SK-N-SH (cell line): Measurements from ENCODE around the gene CERS6.

Experiments used
- CTCF ChIP-seq: fragments of 200-600 bp; sonication (generic); IDR thresholded peaks from 2 replicates; pipeline ENCODE4 v1.6.1; 2017; ENCODE audit warnings: antibody characterized with exemption, mild to moderate bottlenecking, moderate library complexity
- FOXJ3 ChIP-seq: sonication (generic); formaldehyde crosslinking; IDR thresholded peaks from 2 replicates; pipeline ENCODE4 v1.5.1; 2020; ENCODE audit warnings: mild to moderate bottlenecking, missing genetic modification reagents
- FOXM1 ChIP-seq: IDR thresholded peaks from 2 replicates; pipeline ENCODE4 v1.4.0; 2012; ENCODE audit warnings: low read depth, mild to moderate bottlenecking
- POLR2AphosphoS5 ChIP-seq: IDR thresholded peaks from 2 replicates; pipeline ENCODE4 v1.6.1; 2012; ENCODE audit warnings: low read depth, low read length
- RFX5 ChIP-seq: IDR thresholded peaks from 2 replicates; pipeline ENCODE4 v1.6.1; 2012; ENCODE audit warnings: mild to moderate bottlenecking, improper control_type of control experiment, low read length
- TCF12 ChIP-seq: IDR thresholded peaks from 2 replicates; pipeline ENCODE4 v1.4.0; 2012

GRCh38 chr2:168650139-168650538 is 194.1 kb downstream of the CERS6 start:
- TF ChIP-seq CTCF (no peak), RFX5 (no peak), TCF12 (no peak), FOXM1 (no peak), FOXJ3 (no peak), POLR2AphosphoS5 (no peak)
